Erythroblast (primary cell): ENCODE data around the gene ETS2.

ENCODE experiments used
- GATA1 ChIP-seq: IDR thresholded peaks from 2 replicates; pipeline ENCODE4 v1.6.1; 2011; ENCODE audit warnings: low read depth, mild to moderate bottlenecking, control low read depth, low read length, moderate library complexity
- POLR2A ChIP-seq: IDR thresholded peaks from 2 replicates; pipeline ENCODE4 v1.6.1; 2011; ENCODE audit warnings: mild to moderate bottlenecking, low read length

DNA sequence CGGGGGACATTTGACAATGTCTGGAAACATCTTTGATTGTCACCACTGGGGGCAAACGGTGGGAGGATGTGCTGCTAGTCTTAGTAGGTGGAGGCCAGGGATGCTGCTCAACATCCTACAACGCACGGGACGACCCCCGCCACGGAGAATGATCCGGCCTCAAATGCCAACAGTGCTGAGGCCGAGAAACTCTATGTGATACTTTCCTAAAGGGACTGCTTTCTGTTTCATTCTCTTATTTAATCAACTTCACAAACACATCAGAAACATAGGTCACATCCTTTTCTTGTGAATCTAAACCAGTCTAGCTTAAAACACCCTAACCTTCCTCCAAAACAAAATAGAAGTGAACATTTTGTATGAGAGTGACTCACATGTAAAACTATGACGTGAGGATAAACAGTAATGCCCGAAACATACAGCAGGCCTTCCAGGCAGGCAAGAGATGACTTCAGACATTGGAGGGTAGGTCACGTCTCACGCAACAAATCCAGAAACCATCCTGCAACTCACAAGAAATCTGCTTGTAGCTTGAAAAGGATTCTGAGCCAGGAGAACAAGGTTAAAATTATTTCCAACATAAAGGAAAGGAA, 37.2 kb upstream of the ETS2 start:
- TF ChIP-seq POLR2A (no peak), GATA1 (no peak)
